ENCODE results near the gene AP1B1.

Gene AP1B1

GRCh38 chr22:29301716-29302401 lies 86.5 kb downstream of the AP1B1 start:
- H3K4me3 ChIP-seq (replicated peaks in 1 of 2; ENCODE audit: low read depth in 2 of 2, low read length in 2 of 2), result no peak overlapping the region
- TF ChIP-seq, protein P1, sequence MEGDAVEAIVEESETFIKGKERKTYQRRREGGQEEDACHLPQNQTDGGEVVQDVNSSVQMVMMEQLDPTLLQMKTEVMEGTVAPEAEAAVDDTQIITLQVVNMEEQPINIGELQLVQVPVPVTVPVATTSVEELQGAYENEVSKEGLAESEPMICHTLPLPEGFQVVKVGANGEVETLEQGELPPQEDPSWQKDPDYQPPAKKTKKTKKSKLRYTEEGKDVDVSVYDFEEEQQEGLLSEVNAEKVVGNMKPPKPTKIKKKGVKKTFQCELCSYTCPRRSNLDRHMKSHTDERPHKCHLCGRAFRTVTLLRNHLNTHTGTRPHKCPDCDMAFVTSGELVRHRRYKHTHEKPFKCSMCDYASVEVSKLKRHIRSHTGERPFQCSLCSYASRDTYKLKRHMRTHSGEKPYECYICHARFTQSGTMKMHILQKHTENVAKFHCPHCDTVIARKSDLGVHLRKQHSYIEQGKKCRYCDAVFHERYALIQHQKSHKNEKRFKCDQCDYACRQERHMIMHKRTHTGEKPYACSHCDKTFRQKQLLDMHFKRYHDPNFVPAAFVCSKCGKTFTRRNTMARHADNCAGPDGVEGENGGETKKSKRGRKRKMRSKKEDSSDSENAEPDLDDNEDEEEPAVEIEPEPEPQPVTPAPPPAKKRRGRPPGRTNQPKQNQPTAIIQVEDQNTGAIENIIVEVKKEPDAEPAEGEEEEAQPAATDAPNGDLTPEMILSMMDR (IDR thresholded peaks at IDR 0.05; ENCODE audit: low read depth, low read length), result no peak
- no peak for DNase-seq (ENCODE audit: low read depth in 2 of 2)

DNA sequence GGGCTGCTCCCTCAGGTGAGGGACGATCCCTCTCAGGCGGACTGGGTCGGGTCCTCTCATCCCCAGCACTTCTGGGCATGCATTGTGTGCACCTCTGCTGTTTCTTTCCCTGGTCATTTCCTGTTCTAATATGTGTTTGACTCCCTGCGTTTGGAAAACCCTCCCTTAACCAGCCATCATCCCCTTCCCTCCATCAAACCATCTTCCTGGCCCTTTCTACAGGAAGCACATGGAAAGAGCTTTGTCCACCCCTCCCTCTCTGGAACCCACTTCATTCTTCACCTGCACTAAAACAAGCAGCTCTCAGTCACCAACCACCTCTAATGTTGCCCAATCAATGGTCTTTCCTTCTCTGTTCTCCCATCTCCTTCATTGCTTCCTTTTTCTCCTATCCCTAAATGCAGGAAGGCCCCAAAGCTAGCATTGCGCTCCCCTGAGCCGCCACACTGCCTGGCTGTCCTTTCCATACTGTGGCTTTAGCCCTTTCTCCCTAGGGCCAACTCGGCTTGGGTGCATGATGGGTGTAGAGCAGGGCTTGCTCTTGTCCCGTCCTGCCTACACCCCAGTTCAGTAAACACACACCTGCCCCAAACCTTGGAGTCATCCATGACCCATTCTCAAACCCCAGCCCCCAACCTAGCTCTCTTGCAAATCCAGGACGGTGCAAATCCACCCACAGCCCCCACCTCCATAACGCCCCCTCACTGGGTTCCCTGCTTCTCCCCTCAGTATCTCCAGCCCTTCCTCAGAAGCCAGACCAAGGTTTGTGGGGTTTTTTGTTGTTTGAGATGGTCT lies 87.4 kb downstream of the AP1B1 start:
- TF ChIP-seq, protein P1 (IDR thresholded peaks at IDR 0.05; ENCODE audit: low read depth, low read length), result no peak
- no peak for DNase-seq (ENCODE audit: low read depth in 2 of 2)
- H3K4me3 ChIP-seq (replicated peaks in 1 of 2; ENCODE audit: low read depth in 2 of 2, low read length in 2 of 2), result no peak overlapping the region

DNA sequence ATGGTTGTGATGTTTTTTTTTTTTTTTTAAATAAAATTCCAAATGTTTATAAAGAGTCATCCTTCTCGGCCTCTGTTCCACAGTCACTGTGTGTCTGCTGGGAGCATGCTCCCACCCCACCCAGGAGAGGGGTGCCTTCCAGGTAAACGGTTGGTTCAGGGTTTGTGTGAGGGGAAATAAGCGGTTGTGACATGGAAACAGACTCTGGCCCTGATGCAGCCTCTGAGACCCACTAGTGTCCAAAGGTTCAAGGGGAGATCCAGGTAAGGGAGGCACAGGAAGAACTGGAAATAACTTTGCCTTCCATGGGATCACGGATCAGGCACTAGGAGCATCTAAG lies 87.9 kb downstream of the AP1B1 start:
- DNase-seq (ENCODE audit: low read depth in 2 of 2), result no peak
- H3K4me3 ChIP-seq (replicated peaks in 1 of 2; ENCODE audit: low read depth in 2 of 2, low read length in 2 of 2), result no peak overlapping the region
- TF ChIP-seq, protein P1 (IDR thresholded peaks at IDR 0.05; ENCODE audit: low read depth, low read length), result no peak

DNA sequence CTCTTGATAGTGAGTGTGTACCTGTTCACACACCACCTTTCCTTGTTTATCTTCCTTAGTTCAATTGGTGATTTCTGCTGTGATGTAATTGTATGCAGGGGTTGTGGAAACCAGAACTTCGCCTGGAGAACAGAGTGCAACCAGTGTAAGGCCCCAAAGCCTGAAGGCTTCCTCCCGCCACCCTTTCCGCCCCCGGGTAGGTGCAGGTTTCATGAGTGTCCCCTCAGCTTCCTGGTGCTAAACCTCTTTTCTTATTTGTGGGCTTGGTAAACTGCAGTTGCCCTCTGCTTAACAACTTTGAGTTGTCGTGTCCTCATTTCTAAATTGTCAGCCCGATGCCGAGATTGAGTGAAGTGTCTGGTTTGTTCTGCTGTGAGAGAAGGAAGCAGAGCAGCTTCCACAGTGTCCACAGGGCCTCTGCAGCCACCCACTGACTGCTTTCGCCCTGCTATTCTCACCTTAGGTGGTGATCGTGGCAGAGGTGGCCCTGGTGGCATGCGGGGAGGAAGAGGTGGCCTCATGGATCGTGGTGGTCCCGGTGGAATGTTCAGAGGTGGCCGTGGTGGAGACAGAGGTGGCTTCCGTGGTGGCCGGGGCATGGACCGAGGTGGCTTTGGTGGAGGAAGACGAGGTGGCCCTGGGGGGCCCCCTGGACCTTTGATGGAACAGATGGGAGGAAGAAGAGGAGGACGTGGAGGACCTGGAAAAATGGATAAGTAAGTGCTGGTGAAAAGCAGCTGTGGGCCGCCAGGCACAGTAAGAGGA lies 89.1 kb downstream of the AP1B1 start:
- TF ChIP-seq, protein P1 (IDR thresholded peaks at IDR 0.05; ENCODE audit: low read depth, low read length), result no peak
- DNase-seq (ENCODE audit: low read depth in 2 of 2), result no peak
- no peak overlapping the region for H3K4me3 ChIP-seq (replicated peaks in 1 of 2; ENCODE audit: low read depth in 2 of 2, low read length in 2 of 2)

DNA sequence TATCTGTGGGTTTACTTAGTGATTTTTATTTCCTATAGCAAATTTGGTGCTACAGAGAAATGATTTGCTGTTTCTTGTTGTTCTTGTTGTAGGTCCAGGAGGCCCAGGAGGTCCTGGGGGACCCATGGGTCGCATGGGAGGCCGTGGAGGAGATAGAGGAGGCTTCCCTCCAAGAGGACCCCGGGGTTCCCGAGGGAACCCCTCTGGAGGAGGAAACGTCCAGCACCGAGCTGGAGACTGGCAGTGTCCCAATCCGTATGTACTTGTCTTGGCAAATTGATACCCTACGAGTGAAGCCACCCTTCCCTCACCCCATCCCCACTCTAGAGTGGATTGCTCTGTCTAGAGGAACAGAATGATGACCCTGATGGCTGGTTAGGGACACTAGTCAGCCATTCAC lies 89.7 kb downstream of the AP1B1 start:
- no peak for DNase-seq (ENCODE audit: low read depth in 2 of 2)
- no peak overlapping the region for H3K4me3 ChIP-seq (replicated peaks in 1 of 2; ENCODE audit: low read depth in 2 of 2, low read length in 2 of 2)
- TF ChIP-seq, protein P1 (IDR thresholded peaks at IDR 0.05; ENCODE audit: low read depth, low read length), result no peak

- H3K4me3 ChIP-seq (replicated peaks in 1 of 2; ENCODE audit: low read depth in 2 of 2, low read length in 2 of 2), result no peak overlapping the region
- DNase-seq (ENCODE audit: low read depth in 2 of 2), result no peak
- TF ChIP-seq, protein P1 (IDR thresholded peaks at IDR 0.05; ENCODE audit: low read depth, low read length), result no peak
These were observed 96.0 kb downstream of the AP1B1 start for GRCh38 chr22:29292379-29292778.
